NCI-H526 (cell line): ENCODE measurements around the gene OMP.
"Not testable (repeated sequence)": the region's sequence is repeated elsewhere in the genome, so short reads cannot be mapped to it uniquely, and the experiment has no call there.

Source experiments
- DNase-seq, 2 experiments: peaks; one replicate each; lab custom pipeline; 2025; lab: John Stamatoyannopoulos, UW

OMP gene

GRCh38 chr11:77086521-77087472 is 15.8 kb upstream of the OMP start:
- peak in 1 of 2 experiments; percentile 22 for DNase-seq

GRCh38 chr11:77087723-77088225 is 14.9 kb upstream of the OMP start:
- DNase-seq: no peak

DNA sequence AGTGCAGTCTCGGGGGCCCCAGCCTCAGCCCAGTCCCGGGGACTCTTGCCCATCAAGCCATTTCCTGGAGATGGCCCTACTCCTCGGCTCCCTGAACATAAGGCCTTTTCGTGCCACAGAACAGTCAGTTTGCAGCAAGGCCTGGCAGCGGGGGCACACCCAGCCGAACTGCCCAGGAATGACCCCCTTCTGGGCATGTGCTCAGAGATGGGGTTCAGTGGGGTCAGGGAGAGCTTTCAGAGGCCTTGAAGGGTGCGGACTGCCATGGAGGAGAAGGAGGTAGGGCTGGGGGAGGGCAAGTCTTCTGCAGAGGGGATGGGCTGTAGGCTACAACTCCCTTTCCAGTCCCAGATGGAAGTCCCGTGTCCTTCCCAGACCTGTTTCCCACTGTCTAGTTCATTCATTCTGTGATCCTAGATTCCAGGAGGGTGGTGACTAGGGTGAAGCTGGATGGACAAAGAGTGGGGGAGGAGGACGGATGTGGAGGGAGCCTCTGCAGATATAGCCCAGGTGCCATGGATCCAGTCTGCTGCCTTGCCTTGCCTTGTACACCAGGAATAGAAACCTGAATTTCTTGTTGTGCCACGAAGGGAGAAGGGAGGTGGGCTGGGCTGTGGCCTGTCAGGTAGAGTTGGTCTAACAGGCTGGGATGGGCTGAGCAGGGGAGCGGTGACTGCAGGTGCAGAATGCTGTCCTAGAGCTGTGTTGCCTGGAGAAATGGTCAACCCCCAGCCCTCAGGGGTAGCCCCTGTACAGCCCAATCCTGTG is 14.2 kb upstream of the OMP start:
- DNase-seq: peak; percentile 67 to 83

DNA sequence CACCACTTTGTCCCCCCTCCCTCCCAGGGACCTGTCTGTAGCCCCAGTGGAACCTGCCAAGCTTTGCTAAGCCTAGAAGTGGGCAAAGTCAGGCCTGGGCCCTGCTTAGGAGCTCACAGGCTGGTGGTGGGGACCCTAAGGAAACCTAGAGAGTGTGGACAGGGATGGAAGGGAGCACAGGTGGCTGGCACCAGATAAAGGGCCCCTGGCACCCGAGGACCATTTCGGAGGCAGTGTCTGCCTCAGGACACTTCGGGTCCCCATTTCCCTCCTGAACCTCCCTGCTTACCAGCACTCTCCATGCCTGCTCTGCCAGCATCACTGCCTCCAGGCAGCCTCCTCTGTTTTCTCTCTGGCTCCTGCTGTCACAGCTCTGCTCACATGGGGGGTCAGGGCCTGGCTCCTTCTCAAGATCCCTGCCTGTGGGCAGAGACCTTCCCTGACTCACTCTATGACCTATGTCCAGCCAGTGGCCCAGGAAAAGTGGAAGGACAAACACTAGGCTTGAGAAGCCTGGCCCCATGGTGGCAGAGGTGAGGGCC is 13.6 kb upstream of the OMP start:
- DNase-seq: no peak

GRCh38 chr11:77090046-77090372 is 12.6 kb upstream of the OMP start:
- DNase-seq: no peak

- DNase-seq: no peak
Measured at GRCh38 chr11:77090373-77091111, 12.1 kb upstream of the OMP start.

GRCh38 chr11:77091146-77091940 is 11.3 kb upstream of the OMP start:
- peak; percentile 55 to 91 for DNase-seq

- no peak for DNase-seq
Measured at GRCh38 chr11:77092382-77092781, 10.3 kb upstream of the OMP start.

- no peak for DNase-seq
Measured at GRCh38 chr11:77093056-77093891, 9.4 kb upstream of the OMP start.

DNA sequence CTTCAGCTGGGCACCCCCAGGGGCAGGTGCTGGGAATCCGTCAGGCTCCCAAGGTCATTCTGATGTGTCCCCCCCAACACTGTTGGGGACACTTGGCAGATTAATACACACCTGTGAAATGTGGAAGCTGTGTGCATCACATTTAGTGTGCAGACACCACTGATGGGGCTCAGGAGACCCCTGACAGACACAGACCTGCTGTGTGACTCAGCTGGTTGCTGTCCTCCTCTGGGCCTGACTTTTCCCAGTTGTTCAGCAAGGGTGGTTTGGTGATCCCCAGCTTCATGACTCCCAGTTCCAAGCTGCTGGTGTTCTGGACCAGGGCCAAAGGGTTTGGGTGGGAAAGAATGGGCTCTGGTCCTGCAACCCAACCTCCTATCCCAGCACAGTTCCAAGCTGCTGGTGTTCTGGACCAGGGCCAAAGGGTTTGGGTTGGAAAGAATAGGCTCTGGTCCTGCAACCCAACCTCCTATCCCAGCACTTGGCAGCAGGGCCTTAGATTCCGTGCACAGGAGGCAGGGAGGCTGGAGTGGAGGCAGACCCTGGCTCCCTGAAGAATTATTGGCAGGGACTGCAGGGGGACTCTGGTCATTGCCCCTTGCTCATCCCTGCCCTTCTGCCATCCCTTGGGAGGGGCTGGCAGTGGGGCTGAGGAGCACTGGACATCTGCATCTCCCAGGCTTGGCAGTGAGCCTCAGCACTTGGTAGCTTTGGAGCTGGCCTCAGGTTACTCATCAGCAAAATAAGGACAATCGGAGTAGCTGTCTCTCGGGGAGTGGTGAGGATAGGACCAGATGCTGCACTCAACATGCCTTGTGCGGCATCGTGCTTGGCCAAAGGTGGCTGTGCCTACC is 8.4 kb upstream of the OMP start:
- DNase-seq: no peak

GRCh38 chr11:77094841-77095365 is 7.7 kb upstream of the OMP start:
- no peak for DNase-seq

DNA sequence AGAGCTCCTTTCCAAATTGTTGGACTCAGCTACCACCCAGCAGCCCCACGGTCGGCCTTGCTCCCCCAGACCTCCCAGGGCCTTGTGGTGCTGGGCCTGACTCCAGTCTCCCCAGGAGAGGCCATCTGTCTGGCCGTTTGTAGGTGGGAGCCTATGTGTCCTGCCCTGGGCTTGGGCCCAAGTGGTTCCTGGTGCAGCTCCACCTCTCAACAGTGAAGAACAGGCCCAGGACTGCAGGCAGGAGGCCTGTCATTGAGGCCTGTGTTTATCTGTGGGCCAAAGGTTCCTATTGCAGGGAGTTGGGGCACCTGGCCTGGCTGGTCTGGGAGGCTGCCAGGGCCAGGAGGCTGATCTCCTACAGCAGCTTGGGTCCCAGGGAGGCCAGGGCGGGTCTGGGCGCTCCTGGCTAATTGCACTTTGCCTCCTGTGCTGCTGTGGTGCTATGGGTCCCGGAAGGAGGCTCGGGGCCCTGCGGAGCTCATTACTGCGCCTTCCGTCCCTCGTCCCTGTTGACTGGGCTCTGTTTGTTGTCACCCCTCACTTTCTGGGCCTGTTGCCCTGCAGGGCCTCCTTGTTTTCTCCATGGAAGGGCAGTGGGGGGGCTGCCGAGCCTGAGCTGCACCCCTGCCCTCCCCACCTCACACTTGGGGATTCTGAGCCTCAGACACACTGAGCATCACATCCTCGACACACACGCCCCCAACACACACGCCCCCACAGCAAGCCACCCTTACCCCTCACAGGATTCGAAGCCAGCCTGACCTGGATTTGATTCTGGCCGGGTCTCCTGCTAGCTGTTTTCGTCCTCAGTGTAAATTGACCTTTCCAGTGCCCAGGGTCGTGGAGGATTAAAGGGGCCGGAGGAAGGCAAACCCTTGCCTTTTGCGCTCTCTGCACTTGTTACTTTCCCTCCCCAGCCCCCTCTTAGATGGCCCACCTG is 6.8 kb upstream of the OMP start:
- no peak for DNase-seq

DNA sequence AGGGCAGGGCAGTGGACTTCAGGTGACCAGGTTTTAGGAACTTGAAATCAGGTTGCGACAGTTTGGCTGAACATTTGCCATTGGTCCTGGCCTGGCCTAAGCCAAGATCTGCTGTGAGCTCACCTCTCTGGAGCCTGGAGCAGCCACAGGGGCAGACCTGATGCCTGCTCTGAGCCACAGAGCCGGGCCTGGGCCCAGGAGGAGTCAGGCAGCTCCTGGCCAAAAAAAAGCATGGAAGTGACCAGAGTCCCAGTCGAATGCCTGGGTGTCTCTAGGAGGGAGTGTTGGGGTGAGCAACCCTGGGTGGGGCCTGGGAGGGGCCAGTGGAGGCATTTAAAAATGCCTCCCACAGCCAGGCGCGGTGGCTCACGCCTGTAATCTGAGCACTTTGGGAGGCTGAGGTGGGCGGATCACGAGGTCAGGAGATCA is 6.0 kb upstream of the OMP start:
- DNase-seq: no peak

- DNase-seq: not testable (repeated sequence)
Measured at GRCh38 chr11:77097180-77097579, 5.5 kb upstream of the OMP start.

DNA sequence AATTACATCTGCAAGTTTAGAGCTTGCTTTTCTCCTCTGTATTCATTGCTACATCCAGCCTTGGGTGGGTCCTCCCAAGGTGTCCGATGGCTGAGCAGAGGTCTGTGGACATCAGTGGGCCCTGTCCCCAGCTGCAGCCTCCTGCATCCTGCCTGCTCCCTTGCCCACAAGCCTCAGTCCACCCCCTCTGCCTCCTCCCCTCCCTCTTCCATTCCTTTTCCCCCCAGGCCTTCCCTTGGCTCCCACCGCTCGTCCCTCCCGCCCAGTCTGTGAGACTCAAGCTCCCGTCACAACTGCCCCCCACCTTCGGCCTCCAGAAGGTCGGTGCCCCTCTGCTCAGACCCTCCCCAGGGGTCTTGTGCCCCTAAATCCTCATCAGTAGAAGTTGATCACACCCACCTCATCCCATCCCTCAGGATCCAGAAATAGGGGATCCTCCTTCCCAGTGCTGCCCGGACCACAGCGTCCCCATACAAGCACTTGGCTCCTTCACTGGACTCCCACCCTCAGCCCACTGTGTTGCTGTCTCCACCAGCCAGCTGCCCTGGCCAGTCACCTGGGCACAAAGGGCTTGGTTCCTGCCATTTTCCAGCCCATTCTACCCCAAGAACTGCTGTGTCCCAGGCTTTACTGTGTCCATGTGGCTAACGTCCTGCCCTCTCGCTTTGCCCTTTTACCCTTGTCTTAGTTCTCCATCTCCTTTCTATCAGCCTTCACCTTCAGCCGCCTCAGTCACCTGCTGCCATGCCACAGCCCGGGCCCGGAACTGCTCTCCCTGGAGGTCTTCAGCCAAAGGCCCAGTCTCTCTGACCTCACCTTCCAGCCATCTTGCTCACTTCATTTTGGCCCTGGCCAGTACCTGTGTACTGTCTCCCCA is 2.2 kb upstream of the OMP start:
- no peak for DNase-seq

DNA sequence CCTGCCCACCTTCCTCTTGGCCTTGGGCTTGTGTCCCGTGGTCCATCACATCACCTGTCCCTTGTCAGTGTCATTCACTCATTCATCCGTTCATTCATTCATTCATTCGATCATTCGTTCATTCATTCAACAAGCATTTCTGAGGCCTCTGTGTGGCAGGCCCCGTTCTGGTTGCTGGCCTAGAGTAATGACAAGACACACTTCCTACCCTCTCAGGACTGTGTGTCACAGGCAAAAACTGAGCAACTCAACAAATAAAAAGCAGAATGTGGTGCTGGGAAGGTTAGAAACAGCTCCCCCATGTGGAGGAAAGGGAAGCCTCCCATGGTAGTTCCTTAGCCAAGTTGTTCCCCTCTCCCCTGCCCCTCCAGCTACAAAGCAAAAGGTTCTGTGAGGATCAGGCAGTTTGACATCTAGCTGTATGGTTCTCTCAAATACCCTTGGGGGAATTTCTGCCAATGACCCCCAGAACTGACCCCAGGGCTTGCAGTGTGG is 1.6 kb upstream of the OMP start:
- peak in 1 of 2 experiments; percentile 11 for DNase-seq

GRCh38 chr11:77103319-77103718 is 679 bp downstream of the OMP start:
- DNase-seq: no peak
